ENCODE measurements around the gene LIMA1.

DNA sequence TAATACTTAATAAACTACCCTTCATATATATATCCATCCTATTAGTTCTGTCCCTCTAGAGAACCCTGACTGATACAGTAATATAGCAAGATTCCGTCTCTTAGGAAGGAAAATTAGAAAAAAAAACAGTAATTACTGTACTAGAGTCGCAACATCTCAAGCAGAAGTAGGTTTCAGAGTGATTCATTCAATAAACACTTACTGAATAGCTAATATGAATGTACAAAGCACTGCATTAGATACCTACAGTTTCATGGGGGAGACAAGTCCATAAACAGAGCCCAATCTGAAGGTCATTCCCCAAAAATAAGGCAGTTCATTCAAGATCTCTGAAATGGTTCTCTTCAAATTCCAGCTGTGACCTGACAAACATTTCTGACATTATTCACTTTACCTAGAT, 126.1 kb downstream of the LIMA1 start:
- TF ChIP-seq TARDBP (IDR thresholded peaks at IDR 0.05) (no peak), FOXM1 (IDR thresholded peaks at IDR 0.05; ENCODE audit: borderline replicate concordance) (no peak), LEF1 (IDR thresholded peaks at IDR 0.05; ENCODE audit: borderline replicate concordance) (no peak), SUZ12 (IDR thresholded peaks at IDR 0.05) (no peak), ARNT (IDR thresholded peaks at IDR 0.05) (no peak), HDGF (IDR thresholded peaks at IDR 0.05; ENCODE audit: borderline replicate concordance) (no peak), BHLHE40 (IDR thresholded peaks at IDR 0.05; ENCODE audit: borderline replicate concordance) (no peak), ELF4 (IDR thresholded peaks at IDR 0.05) (no peak), SP1 (IDR thresholded peaks at IDR 0.05) (no peak), ZNF384 (IDR thresholded peaks at IDR 0.05) (no peak), CTBP1 (IDR thresholded peaks at IDR 0.05; ENCODE audit: borderline replicate concordance) (no peak), L3MBTL2 (conservative IDR thresholded peaks at IDR 0.05) (no peak), NFRKB (IDR thresholded peaks at IDR 0.05) (no peak)

All from HEK293T (cell line).